Motor neuron (in vitro differentiated cells): ENCODE measurements around the gene PDE6B. TPM values are rescaled to one million over a fixed set of nuclear protein-coding genes. Genes with fewer than 3 reads are reported as not detected.

Experiments used
- ATAC-seq, 8 experiments: fragments of 200-7000 bp; cut with Tn5 transposase; replicated peaks in 6 of 8; 2 replicates each; pipeline ENCODE4 v1.8.0; 2021; ENCODE audit warnings: mild to moderate bottlenecking in 8 of 8, moderate library complexity in 8 of 8
- H3K27ac ChIP-seq, 2 donors: fragments of 250-450 bp; sonication (Bioruptor Pico); 2 replicates each; pipeline ENCODE4 v1.9.0; 2021; ENCODE audit warnings: antibody characterized with exemption in 2 of 2, mild to moderate bottlenecking in 2 of 2, moderate library complexity in 1 of 2
- H3K4me1 ChIP-seq, 2 donors: fragments of 250-450 bp; sonication (Bioruptor Pico); replicated peaks in 1 of 2; 2 replicates each; pipeline ENCODE4 v1.6.1; 2021; ENCODE audit warnings: antibody characterized with exemption in 2 of 2, mild to moderate bottlenecking in 2 of 2, moderate library complexity in 1 of 2
- H3K4me3 ChIP-seq, 5 donors: fragments of 250-450 bp; sonication (Bioruptor Pico); 2 replicates each; pipeline ENCODE4 v1.9.0; 2021; ENCODE audit warnings: antibody characterized with exemption in 5 of 5, mild to moderate bottlenecking in 5 of 5, moderate library complexity in 4 of 5
- WGBS, 10 experiments: fragments of 450-650 bp; shearing (Covaris generic); methylation state at CpG; one replicate each; pipeline ENCODE4 v1.0.0; 2022; 5-methylcytosine and 5-hydroxymethylcytosine counted together
- in situ Hi-C, 9 experiments: fragments of 400-800 bp; cut with MboI; loops; one replicate each; pipeline ENCODE4 v1.15.0; 2021; ENCODE audit warnings: low sequenced_read_pairs in 9 of 9, low pct_unique_long_range_greater_than_20kb in 2 of 9; ENCODE audit not compliant: unreplicated experiment in 9 of 9
- total RNA-seq, 8 experiments: library from RNA; unstranded; fragments of 300-600 nt; gene quantifications; 2 replicates each; pipeline versions ENCODE4 v1.2.3 to v1.2.4, GENCODE V29; 2022

The PDE6B gene
- total RNA-seq, 8 experiments from 2014 or later: 3.8 to 6.4 (median 4.9) TPM

DNA sequence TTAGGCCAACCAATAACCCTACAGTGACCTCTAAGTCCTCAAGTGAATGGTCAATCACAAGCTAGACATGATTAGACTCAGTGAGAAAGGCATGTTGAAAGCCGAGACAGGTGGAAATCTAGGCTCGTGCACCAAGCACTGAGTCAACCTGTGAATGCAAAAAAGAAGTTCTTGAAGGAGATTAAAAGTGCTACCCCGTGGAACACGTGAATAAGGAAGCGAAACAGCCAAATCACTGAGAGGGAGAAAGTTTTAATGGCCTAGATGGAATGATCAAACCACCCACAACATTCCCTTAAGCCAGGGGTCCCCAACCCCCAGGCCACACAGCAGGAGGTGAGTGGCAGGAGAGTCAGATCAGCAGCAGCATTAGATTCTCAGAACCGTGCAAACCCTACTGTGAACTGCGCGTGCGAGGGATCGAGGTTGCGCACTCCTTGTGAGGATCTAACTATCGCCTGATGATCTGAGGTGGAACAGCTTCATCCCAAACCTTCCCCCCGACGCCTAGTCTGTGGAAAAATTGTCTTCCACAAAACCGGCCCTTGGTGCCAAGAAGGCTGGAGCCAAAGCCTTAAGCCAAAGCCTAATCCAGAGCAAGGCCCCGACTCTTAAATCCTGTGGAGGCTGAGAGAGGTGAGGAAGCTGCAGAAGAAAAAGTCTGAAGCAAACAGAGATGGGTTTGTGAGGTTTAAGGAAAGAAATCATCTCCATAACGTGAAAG is 19.5 kb upstream of the PDE6B start:
- no peaks in the 10 kb centered on the region for H3K4me1 ChIP-seq
- no peak overlapping the region for H3K27ac ChIP-seq
- in situ Hi-C loops: no loop called here
- no peak for ATAC-seq
- H3K4me3 ChIP-seq: no peak overlapping the region
- 27 to 88% (median 73%) methylated on average over 5 to 14 of the region's 17 CpGs; no CpG with 5 or more reads in 2 of the 10 experiments for whole genome bisulfite sequencing, 10 experiments

DNA sequence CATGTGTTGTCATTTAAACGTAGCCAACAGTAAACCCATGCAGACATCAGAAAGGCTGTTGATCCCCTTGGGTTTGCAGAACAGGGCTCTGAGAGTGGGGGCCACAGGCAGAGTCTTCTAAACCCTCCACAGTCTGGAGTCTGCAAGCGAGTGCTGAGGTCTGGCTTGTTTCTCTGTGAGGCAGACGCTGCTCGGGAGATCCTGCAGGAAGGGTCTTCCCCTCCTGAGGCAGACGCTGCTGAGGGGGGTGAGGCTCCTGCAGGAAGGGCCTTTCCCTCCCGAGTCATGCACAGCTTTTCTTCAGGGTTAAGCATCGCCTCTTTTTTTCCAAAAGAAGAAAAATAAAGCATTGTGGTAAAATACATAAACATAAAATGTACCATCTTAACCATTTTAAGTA is 17.1 kb upstream of the PDE6B start:
- H3K4me3 ChIP-seq: no peak overlapping the region
- no peak overlapping the region for H3K27ac ChIP-seq
- no peaks in the 10 kb centered on the region for H3K4me1 ChIP-seq
- ATAC-seq: no peak
- in situ Hi-C loops: no loop called here
- 0 to 80% (median 43%) methylated on average over 1 to 6 of the region's 7 CpGs; no CpG with 5 or more reads in 3 of the 10 experiments for WGBS, 10 experiments

DNA sequence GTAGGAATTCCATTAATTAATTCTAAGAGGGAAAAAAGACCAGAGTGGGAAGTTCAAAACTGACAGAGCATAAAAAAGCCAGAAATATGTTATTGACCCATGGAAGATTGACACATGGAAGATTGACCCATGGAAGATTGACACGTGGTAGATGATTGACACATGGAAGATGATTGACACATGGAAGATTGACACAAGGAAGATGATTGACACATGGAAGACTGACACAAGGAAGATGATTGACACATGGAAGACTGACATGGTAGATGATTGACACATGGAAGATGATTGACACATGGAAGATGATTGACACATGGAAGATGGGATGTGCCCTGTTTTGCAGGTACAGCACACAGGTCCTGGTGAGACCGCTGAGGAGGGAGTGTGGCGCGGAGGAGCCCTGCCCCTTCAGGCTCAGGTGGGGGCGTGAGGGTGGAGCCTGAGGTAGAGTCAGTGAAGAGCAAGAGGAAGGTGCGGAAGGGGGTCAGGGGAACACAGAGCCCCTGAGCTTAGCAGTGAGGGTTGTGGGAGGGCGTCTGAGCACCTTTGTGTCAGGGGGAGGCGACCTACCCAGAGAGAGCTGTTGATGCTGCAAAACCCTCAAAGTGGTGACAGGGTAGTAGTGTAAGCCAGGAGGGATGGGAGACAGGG is 15.8 kb upstream of the PDE6B start:
- H3K27ac ChIP-seq: no peak overlapping the region
- no peak overlapping the region for H3K4me3 ChIP-seq
- WGBS, 10 experiments: 30 to 90% (median 51%) methylated on average over 1 to 5 of the region's 8 CpGs; no CpG with 5 or more reads in 1 of the 10 experiments
- no peak for ATAC-seq
- H3K4me1 ChIP-seq: no peaks in the 10 kb centered on the region
- in situ Hi-C loops: no loop called here

DNA sequence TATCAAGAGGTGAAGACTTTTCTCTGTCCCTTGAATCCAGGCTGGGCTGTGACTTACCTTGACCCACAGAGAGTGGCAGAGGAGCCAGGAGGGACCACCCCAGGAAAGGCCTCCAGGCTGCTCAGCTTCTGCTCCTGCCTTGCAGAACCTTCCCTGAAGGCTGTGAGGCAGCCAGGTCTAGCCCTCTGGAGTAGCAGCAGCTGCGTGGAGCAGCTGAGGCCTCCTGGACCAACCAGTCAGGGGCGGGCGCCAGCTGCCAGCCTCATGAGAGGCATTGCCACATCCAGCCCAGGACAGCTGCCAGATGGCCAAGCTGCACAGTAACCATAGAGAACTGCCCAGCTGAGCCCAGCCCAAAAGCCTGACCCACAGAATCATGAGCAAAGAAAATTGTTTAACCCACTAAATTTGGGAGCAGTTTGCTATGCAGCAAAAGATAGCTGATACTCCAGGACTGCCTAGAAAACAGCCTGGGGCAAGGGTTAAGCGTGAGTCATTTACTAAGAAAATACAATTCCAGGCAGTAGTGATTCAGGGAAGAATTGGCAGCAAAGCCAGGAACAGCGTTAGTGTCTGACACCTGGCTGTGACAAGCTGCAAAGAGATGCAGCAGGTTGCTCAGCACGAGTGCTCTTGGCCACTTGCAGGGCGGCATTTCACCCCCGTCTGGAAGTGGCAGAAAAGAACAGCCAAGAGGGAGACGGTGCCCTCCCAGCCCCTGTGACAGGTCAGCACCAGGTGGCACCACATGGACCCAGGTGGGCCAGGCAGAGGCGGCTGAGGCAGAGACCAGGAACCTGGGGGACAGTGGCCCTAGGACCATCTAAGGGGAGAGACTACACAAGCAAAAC is 14.7 kb upstream of the PDE6B start:
- peak in 7 of 8 experiments; percentile 19 to 93 (median 64) for ATAC-seq
- in situ Hi-C loops: no loop called here
- no peak overlapping the region for H3K27ac ChIP-seq

DNA sequence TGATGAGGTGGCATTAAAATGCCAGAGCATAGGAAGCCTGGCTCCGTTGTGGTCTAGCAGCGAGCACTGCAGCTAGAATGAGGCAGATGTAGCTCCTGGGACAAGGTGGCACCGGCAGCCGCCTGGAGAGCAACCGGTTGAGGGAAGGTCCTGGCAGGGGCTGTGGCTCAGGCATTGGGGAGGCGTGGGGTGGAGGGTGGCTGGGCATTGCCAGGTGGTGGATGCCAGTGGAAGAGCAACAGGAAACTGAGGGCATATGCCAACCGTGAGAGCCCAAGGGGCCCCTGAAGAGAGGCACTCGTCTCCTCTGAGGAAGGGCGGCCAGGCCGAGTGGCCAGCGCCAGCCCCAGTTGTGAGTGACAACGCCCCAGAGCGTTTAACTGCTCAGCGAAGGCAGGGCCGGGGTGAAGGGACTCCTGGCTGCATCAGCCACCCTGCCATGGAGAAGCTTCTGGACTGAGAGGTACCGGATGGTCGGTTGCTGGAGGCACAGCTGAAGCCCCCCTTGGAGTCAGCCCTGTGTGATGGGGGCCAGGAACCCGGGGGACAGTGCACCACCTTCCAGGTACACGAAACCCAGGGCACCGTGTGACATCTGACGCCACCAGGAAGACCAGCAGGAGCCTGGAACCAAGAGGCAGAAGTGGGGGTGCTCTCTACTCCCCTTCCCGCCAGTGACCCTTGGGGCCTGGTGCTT is 13.2 kb upstream of the PDE6B start:
- no peak for ATAC-seq
- no peak overlapping the region for H3K27ac ChIP-seq
- H3K4me1 ChIP-seq: no peaks in the 10 kb centered on the region
- H3K4me3 ChIP-seq: no peak overlapping the region
- in situ Hi-C loops: no loop called here
- WGBS, 10 experiments: 18 to 80% (median 60%) methylated on average over 1 to 8 of the region's 22 CpGs; no CpG with 5 or more reads in 5 of the 10 experiments

More for the DNA sequence above, 14.7 kb upstream of the PDE6B start:
- Histone ChIP-seq H3K4me1 (no peaks in the 10 kb centered on the region), H3K4me3 (no peak overlapping the region)
- WGBS, 10 experiments: 4 to 54% (median 31%) methylated on average over 2 to 7 of the region's 10 CpGs; no CpG with 5 or more reads in 5 of the 10 experiments

DNA sequence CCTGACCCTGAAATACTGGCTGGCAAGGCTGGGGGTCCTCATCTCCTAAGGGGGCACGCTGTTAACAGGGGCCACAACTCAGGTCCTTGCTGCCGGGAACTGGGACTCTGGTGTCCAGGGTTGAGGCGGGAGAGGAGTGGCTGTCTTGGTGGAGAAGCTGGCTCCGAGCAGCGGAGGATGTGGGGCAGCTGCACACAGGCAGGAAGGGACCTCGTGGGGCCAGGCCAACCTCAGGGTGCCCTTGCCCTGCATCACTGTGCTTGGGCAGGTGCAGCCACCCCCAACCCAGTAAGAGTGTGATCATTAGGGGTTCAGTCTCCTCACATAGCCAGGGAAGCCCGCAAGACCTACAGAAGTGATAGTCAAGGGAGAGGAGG is 12.6 kb upstream of the PDE6B start:
- Histone ChIP-seq H3K4me3 (no peak overlapping the region), H3K4me1 (no peaks in the 10 kb centered on the region), H3K27ac (no peak overlapping the region)
- 59 to 100% (median 84%) methylated on average over 2 to 6 of the region's 7 CpGs; no CpG with 5 or more reads in 7 of the 10 experiments for WGBS, 10 experiments
- ATAC-seq: no peak
- in situ Hi-C loops: no loop called here

DNA sequence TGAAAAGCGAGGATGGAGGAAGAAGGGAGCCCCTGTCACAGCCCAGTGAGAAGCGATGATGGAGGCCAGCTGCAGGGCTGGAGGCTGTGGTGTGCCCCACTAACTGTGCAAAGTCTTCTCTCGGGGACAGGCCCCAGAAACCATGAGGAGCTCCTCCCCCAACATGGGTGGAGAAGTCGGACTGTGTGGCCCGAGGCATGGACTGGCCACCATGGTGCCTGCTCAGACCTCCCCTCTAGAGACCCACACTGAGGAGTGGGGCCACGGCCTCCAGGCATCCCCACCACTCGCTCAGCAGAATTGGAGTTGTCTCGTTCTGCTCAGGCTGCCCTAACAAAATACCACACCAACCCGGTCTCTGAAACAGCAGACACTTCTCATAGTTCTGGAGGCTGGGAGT is 12.2 kb upstream of the PDE6B start:
- 20 to 100% (median 70%) methylated on average over 1 to 3 of the region's 9 CpGs; no CpG with 5 or more reads in 5 of the 10 experiments for WGBS, 10 experiments
- Histone ChIP-seq H3K27ac (no peak overlapping the region), H3K4me1 (no peaks in the 10 kb centered on the region), H3K4me3 (no peak overlapping the region)
- in situ Hi-C loops: no loop called here
- ATAC-seq: no peak

DNA sequence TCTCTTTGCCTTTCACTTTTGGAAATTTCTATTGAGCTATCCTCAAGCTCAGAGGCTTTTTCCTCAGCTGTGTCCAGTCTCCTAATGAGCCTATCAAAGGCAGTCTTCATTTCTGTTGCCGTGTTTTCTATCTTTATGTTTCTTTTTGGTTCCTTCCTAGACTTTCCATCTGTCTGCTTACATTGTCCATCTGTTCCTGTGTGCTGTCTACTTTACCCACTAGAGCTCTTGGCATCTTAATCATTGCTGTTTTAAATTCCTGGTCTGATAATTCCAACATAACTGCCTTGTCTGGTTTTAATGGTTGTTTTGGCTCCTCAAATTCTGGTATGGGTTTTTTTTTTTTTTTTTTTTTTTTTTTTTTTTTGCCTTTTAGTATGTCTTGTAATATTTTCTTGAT is 9.3 kb upstream of the PDE6B start:
- 5 to 75% (median 53%) methylated on average over 1 of the region's 1 CpG; no CpG with 5 or more reads in 2 of the 10 experiments for WGBS, 10 experiments
- H3K27ac ChIP-seq: no peak overlapping the region
- H3K4me1 ChIP-seq: no peaks in the 10 kb centered on the region
- ATAC-seq: no peak
- in situ Hi-C loops: no loop called here
- H3K4me3 ChIP-seq: no peak overlapping the region

DNA sequence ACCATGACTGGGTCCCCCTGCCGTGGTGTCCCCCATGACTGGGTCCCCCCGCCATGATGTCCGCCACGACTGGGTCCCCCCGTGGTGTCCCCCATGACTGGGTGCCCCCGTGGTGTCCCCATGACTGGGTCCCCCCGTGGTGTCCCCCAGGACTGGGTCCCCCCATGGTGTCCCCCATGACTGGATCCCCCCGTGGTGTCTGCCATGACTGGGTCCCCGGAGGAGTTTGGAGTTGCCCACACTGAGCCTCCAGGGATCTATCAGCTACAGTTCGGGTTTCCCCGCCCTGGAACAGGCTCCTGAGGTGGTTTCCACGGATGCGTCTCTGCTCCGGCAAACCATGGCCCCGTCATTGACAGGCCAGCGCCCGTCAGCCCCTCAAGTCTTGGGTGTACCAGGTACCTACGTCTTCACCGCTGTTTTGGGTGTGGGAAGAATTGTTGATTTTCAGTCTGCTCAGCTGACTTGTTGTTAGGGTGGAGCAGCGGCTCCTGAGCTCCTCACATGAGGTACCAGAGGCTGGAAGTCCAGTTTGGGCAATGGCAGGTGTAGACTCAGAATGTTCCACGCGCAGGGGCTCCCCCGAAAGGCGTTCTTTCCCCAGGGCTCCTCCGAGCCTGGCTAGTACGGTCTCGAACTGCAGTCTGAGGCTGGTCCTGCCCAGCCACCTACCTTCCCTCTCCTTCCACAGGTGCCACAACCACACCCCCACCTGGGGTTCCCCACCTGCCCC is 8.3 kb upstream of the PDE6B start:
- in situ Hi-C loops: no loop called here
- Histone ChIP-seq H3K27ac (no peak overlapping the region), H3K4me1 (no peaks in the 10 kb centered on the region), H3K4me3 (no peak overlapping the region)
- 33 to 88% methylated on average over 2 to 9 of the region's 27 CpGs; no CpG with 5 or more reads in 8 of the 10 experiments for WGBS, 10 experiments
- no peak for ATAC-seq

DNA sequence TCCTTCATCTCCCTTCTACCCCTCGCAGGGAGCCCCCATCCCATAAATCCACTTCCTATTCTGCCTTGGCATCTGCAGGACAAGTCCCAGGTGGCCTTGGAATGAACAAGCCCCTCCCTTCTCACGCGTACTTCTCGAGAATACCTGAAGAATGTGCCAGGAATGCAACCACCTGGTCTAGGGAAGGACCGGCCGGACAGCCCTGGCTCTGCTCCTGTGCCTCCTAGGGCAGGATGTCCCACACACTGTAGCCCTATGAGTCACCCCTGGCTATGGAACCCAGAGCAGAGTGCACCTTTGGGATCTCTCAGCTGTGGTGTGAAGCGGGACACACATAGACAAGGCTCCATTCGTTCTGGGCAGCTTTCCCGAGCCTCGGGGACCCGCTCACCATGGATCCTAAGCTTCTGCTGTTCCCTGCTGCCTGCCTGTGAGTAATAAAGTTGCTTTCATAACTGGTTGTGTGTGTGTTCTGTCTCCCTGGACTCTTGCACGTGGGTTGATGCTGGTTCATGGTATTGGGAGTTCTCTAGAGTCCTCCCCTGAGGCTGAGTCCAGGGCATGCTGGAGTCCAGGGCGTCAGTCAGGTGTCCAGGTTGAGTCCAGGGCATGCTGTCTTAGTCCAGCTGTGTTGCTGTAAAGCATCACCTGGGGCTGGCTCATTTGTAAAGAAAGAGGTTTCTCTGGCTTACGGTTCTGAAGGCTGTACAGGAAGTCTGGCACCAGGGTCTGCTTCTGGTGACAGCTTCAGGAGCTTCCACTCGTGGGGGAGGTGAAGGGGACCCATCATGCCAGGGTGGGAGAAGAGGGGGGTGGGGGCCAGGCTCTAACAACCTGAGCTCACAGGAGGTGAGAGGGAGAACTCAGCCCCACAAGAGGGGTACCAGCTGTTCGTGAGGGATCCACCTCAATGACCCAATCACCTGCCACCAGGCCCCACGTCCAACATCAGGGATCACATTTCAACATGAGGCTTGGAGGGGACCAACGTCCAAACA is 7.4 kb upstream of the PDE6B start:
- no peak overlapping the region for H3K27ac ChIP-seq
- in situ Hi-C loops: no loop called here
- no peaks in the 10 kb centered on the region for H3K4me1 ChIP-seq
- 0 to 80% (median 66%) methylated on average over 1 to 5 of the region's 18 CpGs; no CpG with 5 or more reads in 5 of the 10 experiments for WGBS, 10 experiments
- no peak overlapping the region for H3K4me3 ChIP-seq
- no peak for ATAC-seq

DNA sequence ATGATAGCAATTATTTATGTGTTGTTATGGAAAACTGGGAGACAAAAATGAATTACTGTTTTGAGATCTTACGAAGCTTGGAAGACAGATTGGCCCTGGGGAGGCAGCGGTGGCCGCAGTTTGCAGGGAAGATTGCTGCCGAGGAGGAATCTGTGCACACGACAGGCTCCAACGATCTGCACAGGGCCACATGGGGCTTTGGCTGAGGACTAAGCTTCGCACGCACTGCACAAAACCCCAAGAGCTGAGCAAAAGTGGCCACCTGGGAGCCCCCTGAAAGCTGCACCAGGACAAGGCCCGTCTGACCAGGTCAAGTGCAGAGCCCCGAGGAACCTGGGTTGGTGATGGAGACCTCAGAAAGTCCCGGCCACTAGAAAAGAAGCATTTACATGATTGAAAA is 5.2 kb upstream of the PDE6B start:
- in situ Hi-C loops: no loop called here
- Histone ChIP-seq H3K4me3 (no peak overlapping the region), H3K4me1 (no peaks in the 10 kb centered on the region), H3K27ac (no peak overlapping the region)
- WGBS, 10 experiments: 21 to 83% (median 70%) methylated on average over 3 to 8 of the region's 11 CpGs; no CpG with 5 or more reads in 5 of the 10 experiments
- ATAC-seq: no peak
